GM23248 (cell line): Measurements from ENCODE around the gene CORO2A. TPM values are rescaled to one million over a fixed set of nuclear protein-coding genes. Genes with fewer than 3 reads are reported as not detected.
"Not testable (repeated sequence)": the region's sequence is repeated elsewhere in the genome, so short reads cannot be mapped to it uniquely, and the experiment has no call there.

Experiments used
- DNase-seq: peaks from one replicate; pipeline ENCODE4 v3.0.0-alpha.2; 2015
- H2AFZ ChIP-seq: fragments of 200-600 bp; sonication (generic); 2 replicates; pipeline ENCODE4 v1.6.1; 2016; ENCODE audit warnings: antibody characterized with exemption
- H3F3A ChIP-seq: fragments of 200-600 bp; sonication (generic); 2 replicates; pipeline ENCODE4 v1.6.1; 2016; ENCODE audit warnings: mild to moderate bottlenecking, antibody characterized with exemption, mixed run types; ENCODE audit not compliant: insufficient read depth
- H3K27ac ChIP-seq: fragments of 200-600 bp; sonication (generic); 2 replicates; pipeline ENCODE4 v1.5.1; 2016; ENCODE audit warnings: mild to moderate bottlenecking
- H3K27me3 ChIP-seq: fragments of 200-600 bp; sonication (generic); replicated peaks from 2 replicates; pipeline ENCODE4 v1.6.1; 2016; ENCODE audit warnings: mild to moderate bottlenecking; ENCODE audit not compliant: insufficient read depth
- H3K36me3 ChIP-seq: fragments of 200-600 bp; sonication (generic); 2 replicates; pipeline ENCODE4 v1.6.1; 2016; ENCODE audit warnings: low read depth, mild to moderate bottlenecking
- H3K4me1 ChIP-seq: fragments of 200-600 bp; sonication (generic); 2 replicates; pipeline ENCODE4 v1.6.1; 2016; ENCODE audit warnings: mild to moderate bottlenecking; ENCODE audit not compliant: insufficient read depth
- H3K4me2 ChIP-seq: fragments of 200-600 bp; sonication (generic); one replicate; pipeline ENCODE4 v1.6.1; 2016; ENCODE audit warnings: mild to moderate bottlenecking; ENCODE audit not compliant: unreplicated experiment
- H3K4me3 ChIP-seq: fragments of 200-600 bp; sonication (generic); 2 replicates; pipeline ENCODE4 v1.5.1; 2016; ENCODE audit warnings: mild to moderate bottlenecking
- H3K79me2 ChIP-seq: fragments of 200-600 bp; sonication (generic); 2 replicates; pipeline ENCODE4 v1.6.1; 2016; ENCODE audit warnings: mild to moderate bottlenecking; ENCODE audit not compliant: insufficient read depth
- H3K9ac ChIP-seq: fragments of 200-600 bp; sonication (generic); 2 replicates; pipeline ENCODE4 v1.6.1; 2016; ENCODE audit warnings: mild to moderate bottlenecking
- H3K9me2 ChIP-seq: fragments of 200-600 bp; sonication (generic); 2 replicates; pipeline ENCODE4 v1.6.1; 2016; ENCODE audit warnings: mixed run types, mild to moderate bottlenecking, moderate library complexity; ENCODE audit not compliant: insufficient read depth
- H3K9me3 ChIP-seq: fragments of 200-600 bp; sonication (generic); one replicate; pipeline ENCODE4 v1.6.1; 2017; ENCODE audit warnings: low read depth
- H4K20me1 ChIP-seq: fragments of 200-600 bp; sonication (generic); 2 replicates; pipeline ENCODE4 v1.6.0; 2016; ENCODE audit not compliant: insufficient read depth
- EZH2 ChIP-seq: fragments of 200-600 bp; sonication (generic); IDR thresholded peaks from 2 replicates; pipeline ENCODE4 v1.6.1; 2018; ENCODE audit warnings: antibody characterized with exemption, mild to moderate bottlenecking; ENCODE audit not compliant: insufficient read depth, poor library complexity, severe bottlenecking
- EZH2phosphoT487 ChIP-seq: fragments of 200-600 bp; sonication (generic); IDR thresholded peaks from 2 replicates; pipeline ENCODE4 v1.6.1; 2018; ENCODE audit warnings: antibody characterized with exemption, moderate library complexity, mild to moderate bottlenecking, low read depth; ENCODE audit not compliant: insufficient read depth
- WGBS, 2 experiments: methylation state at CpG; one replicate each; pipeline ENCODE4 v1.1.6; 2015 to 2017; ENCODE audit warnings: low lambda C conversion rate in 2 of 2, low coverage in 1 of 2; ENCODE audit errors: missing lambda C conversion rate in 2 of 2; 5-methylcytosine and 5-hydroxymethylcytosine counted together
- in situ Hi-C: fragments of 300-500 bp; cut with MboI; formaldehyde crosslinking; loops from 2 replicates; pipeline ENCODE4 v1.15.0; 2020
- polyA plus RNA-seq: library from polyadenylated mRNA; unstranded; fragments of >200 nt; fragmentation: Nextera tagmentation; extraction: Ambion mirVana; gene quantifications from 2 replicates; pipeline ENCODE4 v1.2.1, GENCODE V29; 2016
- total RNA-seq: library from RNA; depleted of rRNA; stranded (reverse); fragments of >200 nt; shearing (Covaris generic); gene quantifications from 2 replicates; pipeline ENCODE4 v1.2.3, GENCODE V29; 2014

CORO2A gene
- total and polyA plus RNA-seq, 2 experiments from 2014 or later: 0.86 to 1.3 TPM

- H3F3A ChIP-seq: no peaks in the 10 kb centered on the region
- H3K4me1 ChIP-seq: no peaks in the 10 kb centered on the region
- no peak overlapping the region for H3K9ac ChIP-seq
- DNase-seq: peak; percentile 58
- H3K36me3 ChIP-seq: no peaks in the 10 kb centered on the region
- no peak overlapping the region for H3K4me3 ChIP-seq
- H3K4me2 ChIP-seq: no peak overlapping the region
- no peak overlapping the region for H3K27ac ChIP-seq
- H2AFZ ChIP-seq: no peak overlapping the region
- no peaks in the 10 kb centered on the region for H3K79me2 ChIP-seq
- no peaks in the 10 kb centered on the region for H3K27me3 ChIP-seq
- H4K20me1 ChIP-seq: no peaks in the 10 kb centered on the region
- H3K9me2 ChIP-seq: no peaks in the 10 kb centered on the region
- 11 to 17% methylated on average over 3 of the region's 3 CpGs for WGBS, 2 experiments
- in situ Hi-C loops: no loop called here
- no peak for TF ChIP-seq EZH2
- no peak for TF ChIP-seq EZH2phosphoT487
- no peaks in the 10 kb centered on the region for H3K9me3 ChIP-seq
Observed at GRCh38 chr9:98121058-98121457, 71.4 kb downstream of the CORO2A start.

GRCh38 chr9:98120476-98120875 is 72.0 kb downstream of the CORO2A start:
- 70 to 76% methylated on average over 3 of the region's 3 CpGs for WGBS, 2 experiments
- no peaks in the 10 kb centered on the region for H3K9me2 ChIP-seq
- H3K9ac ChIP-seq: no peak overlapping the region
- in situ Hi-C loops: no loop called here
- H3K27ac ChIP-seq: no peak overlapping the region
- no peaks in the 10 kb centered on the region for H3K36me3 ChIP-seq
- no peak overlapping the region for H2AFZ ChIP-seq
- H4K20me1 ChIP-seq: no peaks in the 10 kb centered on the region
- no peak for TF ChIP-seq EZH2phosphoT487
- TF ChIP-seq EZH2: no peak
- no peak overlapping the region for H3K4me2 ChIP-seq
- no peak for DNase-seq
- H3K79me2 ChIP-seq: no peaks in the 10 kb centered on the region
- no peak overlapping the region for H3K4me3 ChIP-seq
- no peaks in the 10 kb centered on the region for H3K4me1 ChIP-seq
- no peaks in the 10 kb centered on the region for H3F3A ChIP-seq
- no peaks in the 10 kb centered on the region for H3K9me3 ChIP-seq
- H3K27me3 ChIP-seq: no peaks in the 10 kb centered on the region

- Histone ChIP-seq H3K4me1 (no peaks in the 10 kb centered on the region), H3K9me2 (no peaks in the 10 kb centered on the region), H3K27ac (no peak within 1 kb of the TSS), H2AFZ (peak within 1 kb of the TSS; percentile 96), H3K4me3 (peak within 1 kb of the TSS; percentile 73), H3K9ac (peak within 1 kb of the TSS; percentile 63), H3K27me3 (no peaks in the 10 kb centered on the region), H3K9me3 (no peaks in the 10 kb centered on the region), H3K4me2 (peak within 1 kb of the TSS; percentile 74), H3K79me2 (no peaks in the 10 kb centered on the region), H3K36me3 (no peaks in the 10 kb centered on the region), H3F3A (no peaks in the 10 kb centered on the region), H4K20me1 (no peaks in the 10 kb centered on the region)
- TF ChIP-seq EZH2phosphoT487: no peak
- peak; percentile 78 for DNase-seq
- 16 to 18% methylated on average over 60 to 64 of the region's 71 CpGs for WGBS, 2 experiments
- in situ Hi-C loops: no loop called here
Observed at GRCh38 chr9:98118640-98119601, 73.5 kb downstream of the CORO2A start, which contains the start of gene TRIM14. Gene TRIM14 (minus strand): TSS chr9:98119222. CDS start chr9:98119188, 34 bp downstream.

- Histone ChIP-seq H4K20me1 (no peaks in the 10 kb centered on the region), H2AFZ (peak overlapping the region; percentile 96), H3K9me3 (no peaks in the 10 kb centered on the region), H3K79me2 (no peaks in the 10 kb centered on the region), H3K27me3 (no peaks in the 10 kb centered on the region), H3K4me2 (peak overlapping the region; percentile 74), H3K9ac (peak overlapping the region; percentile 63; the same call in 1 of the 2 replicates), H3K27ac (no peak overlapping the region), H3K36me3 (no peaks in the 10 kb centered on the region), H3F3A (no peaks in the 10 kb centered on the region), H3K4me3 (peak overlapping the region; percentile 73), H3K9me2 (no peaks in the 10 kb centered on the region), H3K4me1 (no peaks in the 10 kb centered on the region)
- TF ChIP-seq EZH2phosphoT487 (no peak), EZH2 (no peak)
- 80 to 85% methylated on average over 5 of the region's 5 CpGs for WGBS, 2 experiments
- peak; percentile 30 for DNase-seq
- in situ Hi-C loops: no loop called here
Observed at GRCh38 chr9:98117984-98118639, 74.3 kb downstream of the CORO2A start.

- H2AFZ ChIP-seq, H3K9ac ChIP-seq, H3K27me3 ChIP-seq, H3K36me3 ChIP-seq, H3F3A ChIP-seq, DNase-seq, H3K9me3 ChIP-seq, H3K27ac ChIP-seq, H3K79me2 ChIP-seq, H4K20me1 ChIP-seq, H3K4me2 ChIP-seq, H3K4me1 ChIP-seq, H3K4me3 ChIP-seq, in situ Hi-C loops, H3K9me2 ChIP-seq: not testable (repeated sequence)
- WGBS, 2 experiments: 96 to 97% methylated on average over 6 of the region's 6 CpGs
Observed at GRCh38 chr9:98117097-98117496, 75.3 kb downstream of the CORO2A start.
